ENCODE measurements around the gene SPOCK3. TPM values are rescaled to one million over a fixed set of nuclear protein-coding genes. Genes with fewer than 3 reads are reported as not detected.

The SPOCK3 gene
- total and polyA plus RNA-seq, 2 donors (not counting 3 experiments of a cell fraction or from before 2014, with no cell fraction given) = 0.10 TPM; not detected in 1

GRCh38 chr4:167274351-167274750 lies 40.1 kb upstream of the SPOCK3 start:
- DNase-seq (ENCODE audit: low read depth, low spot score) (peak; percentile 15), FAIRE-seq (no peak)
- TF ChIP-seq POLR2AphosphoS5 (IDR thresholded peaks at IDR 0.05; ENCODE audit: insufficient read depth, low read depth, low read length) = no peak
- TF ChIP-seq EZH2 (IDR thresholded peaks at IDR 0.05; ENCODE audit: borderline replicate concordance, low read depth, low read length, severe bottlenecking) = no peak
- TF ChIP-seq FOS (IDR thresholded peaks at IDR 0.05; ENCODE audit: borderline replicate concordance, insufficient read depth, low read length) = no peak
- TF ChIP-seq JUN (IDR thresholded peaks at IDR 0.05; ENCODE audit: borderline replicate concordance, insufficient read depth, insufficient read length, low read depth) = no peak
- no peak for TF ChIP-seq MYC (IDR thresholded peaks at IDR 0.05; ENCODE audit: low read depth, low read length)
- no peak for TF ChIP-seq GATA2 (IDR thresholded peaks at IDR 0.05; ENCODE audit: insufficient read depth, insufficient read length, low read depth, low read length)
- TF ChIP-seq POLR2A (IDR thresholded peaks at IDR 0.05; ENCODE audit: low read depth, low read length) = no peak
- no peak for TF ChIP-seq CTCF (IDR thresholded peaks at IDR 0.05; ENCODE audit: extremely low read depth in 1 of 2, insufficient read depth in 1 of 2, low read depth in 1 of 2, low read length in 2 of 2)
- no peak for TF ChIP-seq MAX (IDR thresholded peaks at IDR 0.05; ENCODE audit: insufficient read depth, insufficient read length)
- Histone ChIP-seq H3K4me1 (ENCODE audit: control insufficient read depth, extremely low read depth, insufficient read depth, low read length) (no peaks in the 10 kb centered on the region), H3K4me3 (replicated peaks in 1 of 3; ENCODE audit: insufficient read depth in 1 of 3, low read depth in 1 of 3, low read length in 3 of 3) (no peak overlapping the region), H3K9ac (replicated peaks; ENCODE audit: extremely low read depth, insufficient read depth, low read length) (no peak overlapping the region), H4K20me1 (replicated peaks; ENCODE audit: control insufficient read depth, extremely low read depth, insufficient read depth, low read length) (no peaks in the 10 kb centered on the region), H3K9me1 (replicated peaks; ENCODE audit: control insufficient read depth, extremely low read depth, insufficient read depth, low read length) (no peaks in the 10 kb centered on the region), H2AFZ (ENCODE audit: low read depth, low read length) (no peak overlapping the region), H3K4me2 (ENCODE audit: insufficient read depth, low read length) (no peak overlapping the region), H3K36me3 (ENCODE audit: control insufficient read depth in 2 of 2, extremely low read depth in 1 of 2, insufficient read depth in 2 of 2, low read length in 2 of 2) (no peaks in the 10 kb centered on the region), H3K9me3 (replicated peaks; ENCODE audit: control insufficient read depth, insufficient read depth, low read length) (no peaks in the 10 kb centered on the region), H3K27me3 (ENCODE audit: control insufficient read depth in 2 of 2, insufficient read depth in 2 of 2, low read length in 2 of 2) (no peaks in the 10 kb centered on the region), H3K79me2 (ENCODE audit: control insufficient read depth, insufficient read depth, low read length) (no peaks in the 10 kb centered on the region), H3K27ac (ENCODE audit: insufficient read depth, low read depth, low read length) (no peak overlapping the region)
- ChIA-PET CTCF (no interaction called here), POLR2A (no interaction called here)
- no TSS peak for BruUV-seq (replicated peaks)
- dilution Hi-C loops (cut with MboI; ENCODE audit: extremely low pct_ligation_motif_present, low sequenced_read_pairs) = no loop called here
- intact Hi-C loops (cut with micrococcal nuclease) = no loop called here
